CD4-positive, alpha-beta memory T cell (primary cell): ENCODE data around the gene CDC42BPG. TPM values are rescaled to one million over a fixed set of nuclear protein-coding genes. Genes with fewer than 3 reads are reported as not detected.
A peak's percentile ranks its signal among the peaks of the same experiment; 100 is the strongest.

Experiments
- CTCF ChIA-PET: fragments of 350-600 bp; sonication (Branson Sonifier 250); formaldehyde crosslinking; loops from one replicate; lab custom pipeline; 2021; ENCODE audit warnings: inconsistent platforms; ENCODE audit not compliant: partially characterized antibody; lab: Charles Lee
- POLR2A ChIA-PET: fragments of 350-600 bp; sonication (Branson Sonifier 250); formaldehyde crosslinking; loops from one replicate; lab custom pipeline; 2021; ENCODE audit not compliant: partially characterized antibody; lab: Charles Lee
- DNase-seq, 5 donors: peaks; one replicate each; pipeline versions ENCODE4 v3.0.0 to v3.0.0-alpha.2; 2020 to 2022; ENCODE audit warnings: mixed read lengths in 1 of 5
- H3K27ac ChIP-seq: one replicate; pipeline ENCODE4 v1.7.0; 2013; ENCODE audit warnings: low read depth, low read length
- H3K27me3 ChIP-seq: 2 replicates; pipeline ENCODE4 v1.7.0; 2013; ENCODE audit warnings: mild to moderate bottlenecking, low read length, moderate library complexity; ENCODE audit not compliant: insufficient read depth
- H3K36me3 ChIP-seq: 2 replicates; pipeline ENCODE4 v1.7.0; 2013; ENCODE audit warnings: mild to moderate bottlenecking, low read length, moderate library complexity; ENCODE audit not compliant: insufficient read depth
- H3K4me1 ChIP-seq: 2 replicates; pipeline ENCODE4 v1.7.0; 2013; ENCODE audit warnings: mild to moderate bottlenecking, low read length, moderate library complexity; ENCODE audit not compliant: insufficient read depth
- H3K4me3 ChIP-seq, 2 donors: one replicate each; pipeline ENCODE4 v1.7.0; 2013; ENCODE audit warnings: low read length in 2 of 2, mild to moderate bottlenecking in 1 of 2
- H3K9me3 ChIP-seq, 2 donors: one replicate each; pipeline ENCODE4 v1.7.0; 2013; ENCODE audit warnings: low read length in 2 of 2, control low read depth in 1 of 2; ENCODE audit not compliant: control insufficient read depth in 1 of 2
- H3K27ac Mint-ChIP-seq, 7 donors: one replicate each; pipeline ENCODE4 v1.8.0; 2020 to 2021; ENCODE audit warnings: mixed read lengths in 7 of 7, mild to moderate bottlenecking in 6 of 7, inconsistent platforms in 3 of 7, moderate library complexity in 3 of 7
- H3K27me3 Mint-ChIP-seq, 2 donors: one replicate each; pipeline ENCODE4 v1.8.0; 2020 to 2021; ENCODE audit warnings: mixed read lengths in 2 of 2
- H3K36me3 Mint-ChIP-seq, 2 donors: one replicate each; pipeline ENCODE4 v1.8.0; 2020 to 2021; ENCODE audit warnings: mixed read lengths in 2 of 2, inconsistent platforms in 1 of 2, mild to moderate bottlenecking in 1 of 2
- H3K4me1 Mint-ChIP-seq, 4 donors: one replicate each; pipeline ENCODE4 v1.8.0; 2020 to 2021; ENCODE audit warnings: mixed read lengths in 4 of 4, mild to moderate bottlenecking in 1 of 4
- H3K4me3 Mint-ChIP-seq, 8 donors: one replicate each; pipeline ENCODE4 v1.8.0; 2020 to 2021; ENCODE audit warnings: mixed read lengths in 8 of 8, mild to moderate bottlenecking in 7 of 8, moderate library complexity in 6 of 8, inconsistent platforms in 3 of 8
- H3K9me3 Mint-ChIP-seq, 8 donors: one replicate each; pipeline ENCODE4 v1.8.0; 2020 to 2021; ENCODE audit warnings: mixed read lengths in 8 of 8, mild to moderate bottlenecking in 5 of 8, inconsistent platforms in 3 of 8, moderate library complexity in 1 of 8
- intact Hi-C: fragments of 100-400 bp; cut with micrococcal nuclease; formaldehyde crosslinking; loops from one replicate; pipeline ENCODE4 v1.15.1; 2023
- polyA plus RNA-seq, 2 donors: library from polyadenylated mRNA; unstranded; fragments of 300-500 nt; fragmentation: Illumina TruSeq; gene quantifications; one replicate each; pipeline ENCODE4 v1.2.3, GENCODE V29; 2021
- total RNA-seq, 2 experiments: library from RNA; stranded (reverse); gene quantifications; one replicate each; pipeline ENCODE4 v1.2.3, GENCODE V29; 2021

Gene CDC42BPG
- total and polyA plus RNA-seq, 4 experiments from 2014 or later: 0.62 to 9.0 (median 6.2) TPM; not detected in 1

- peaks cover 33% of the 10 kb centered on the region for H3K36me3 ChIP-seq
- H3K9me3 Mint-ChIP-seq: no peaks in the 10 kb centered on the region
- H3K27me3 Mint-ChIP-seq: no peaks in the 10 kb centered on the region
- H3K27ac ChIP-seq: no peak overlapping the region
- H3K9me3 ChIP-seq: no peaks in the 10 kb centered on the region
- no peak overlapping the region for H3K4me3 ChIP-seq
- ChIA-PET POLR2A (interaction anchor here (0.9 kb wide), 1 partner anchor 10 kb away, joined by 3 read pairs; no protein-coding TSS in a partner anchor), CTCF (interaction anchor here (1.7 to 1.8 kb wide), 2 partner anchors 11 to 20 kb away, joined by 4 read pairs; no protein-coding TSS in a partner anchor)
- H3K27me3 ChIP-seq: no peaks in the 10 kb centered on the region
- H3K4me1 Mint-ChIP-seq: peaks cover 9 to 21% (median 16%) of the 10 kb centered on the region in 4 donors
- H3K4me1 ChIP-seq: peaks cover 9% of the 10 kb centered on the region
- peak overlapping the region in 2 of 7 donors; percentile 22 to 30 for H3K27ac Mint-ChIP-seq
- no peak overlapping the region for H3K4me3 Mint-ChIP-seq
- intact Hi-C loops: no loop called here
- H3K36me3 Mint-ChIP-seq: peaks cover 10 to 57% of the 10 kb centered on the region in 2 donors
- DNase-seq: no peak
Measured at GRCh38 chr11:64792482-64792881, 52.0 kb downstream of the CDC42BPG start.

- no peak overlapping the region for H3K27ac Mint-ChIP-seq
- no peak overlapping the region for H3K4me3 Mint-ChIP-seq
- H3K4me3 ChIP-seq: no peak overlapping the region
- H3K4me1 ChIP-seq: peaks cover 10% of the 10 kb centered on the region
- no peak overlapping the region for H3K27ac ChIP-seq
- no peaks in the 10 kb centered on the region for H3K9me3 Mint-ChIP-seq
- no peaks in the 10 kb centered on the region for H3K27me3 ChIP-seq
- H3K36me3 ChIP-seq: peaks cover 27% of the 10 kb centered on the region
- no peaks in the 10 kb centered on the region for H3K27me3 Mint-ChIP-seq
- ChIA-PET POLR2A (interaction anchor here (1.2 to 1.3 kb wide), 2 partner anchors 11 to 13 kb away, joined by 3 read pairs; partner anchors contain the start of genes MAP4K2 and SF1), CTCF (interaction anchor here (1.5 to 1.8 kb wide), 3 partner anchors 10 to 24 kb away, joined by 3 to 4 read pairs (median 4); no protein-coding TSS in a partner anchor)
- H3K4me1 Mint-ChIP-seq: peaks cover 10 to 22% (median 17%) of the 10 kb centered on the region in 4 donors
- peaks cover 10 to 58% of the 10 kb centered on the region in 2 donors for H3K36me3 Mint-ChIP-seq
- no peaks in the 10 kb centered on the region for H3K9me3 ChIP-seq
- no peak for DNase-seq
- intact Hi-C loops: no loop called here
Measured at GRCh38 chr11:64791781-64792291, 52.6 kb downstream of the CDC42BPG start.

GRCh38 chr11:64790205-64791095 lies 54.0 kb downstream of the CDC42BPG start:
- Histone ChIP-seq H3K27me3 (no peaks in the 10 kb centered on the region), H3K4me1 (peaks cover 10% of the 10 kb centered on the region), H3K36me3 (peaks cover 19% of the 10 kb centered on the region), H3K9me3 (no peaks in the 10 kb centered on the region), H3K4me3 (no peak overlapping the region), H3K27ac (no peak overlapping the region)
- peak overlapping the region in 1 of 7 donors; percentile 79 for H3K27ac Mint-ChIP-seq
- CTCF ChIA-PET: interaction anchor here (1.5 to 1.8 kb wide), 3 partner anchors 9 to 26 kb away, joined by 3 to 4 read pairs (median 4); no protein-coding TSS in a partner anchor
- no peak for DNase-seq
- H3K4me1 Mint-ChIP-seq: peaks cover 10 to 22% (median 16%) of the 10 kb centered on the region in 4 donors
- H3K36me3 Mint-ChIP-seq: peaks cover 6 to 50% of the 10 kb centered on the region in 2 donors
- no peaks in the 10 kb centered on the region for H3K9me3 Mint-ChIP-seq
- POLR2A ChIA-PET: interaction anchor here (1.2 to 2.2 kb wide), 4 partner anchors 12 to 19 kb away, joined by 3 to 15 read pairs (median 4); partner anchors contain the start of genes MAP4K2, MEN1 and SF1
- H3K4me3 Mint-ChIP-seq: no peak overlapping the region
- H3K27me3 Mint-ChIP-seq: no peaks in the 10 kb centered on the region
- intact Hi-C loops: no loop called here

- Histone ChIP-seq H3K4me1 (peaks cover 10% of the 10 kb centered on the region), H3K27ac (no peak overlapping the region), H3K9me3 (no peaks in the 10 kb centered on the region), H3K27me3 (no peaks in the 10 kb centered on the region), H3K36me3 (peaks cover 19% of the 10 kb centered on the region), H3K4me3 (no peak overlapping the region)
- intact Hi-C loops: loop anchor here (5.0 kb wide), 1 partner anchor 223 kb away; the partner anchor contains the start of gene ARL2
- Mint-ChIP-seq H3K9me3 (no peaks in the 10 kb centered on the region), H3K27ac (peak overlapping the region in 2 of 7 donors; percentile 42 to 79), H3K4me3 (no peak overlapping the region), H3K36me3 (peaks cover 4 to 49% of the 10 kb centered on the region in 2 donors), H3K4me1 (peaks cover 7 to 18% (median 12%) of the 10 kb centered on the region in 4 donors), H3K27me3 (no peaks in the 10 kb centered on the region)
- CTCF ChIA-PET: interaction anchor here (0.6 to 3.2 kb wide), 3 partner anchors 13 to 123 kb away, joined by 3 to 12 read pairs (median 3); partner anchors contain the start of gene MAP4K2
- no peak for DNase-seq
- POLR2A ChIA-PET: interaction anchor here (1.2 to 2.3 kb wide), 7 partner anchors 9 to 46 kb away, joined by 4 to 16 read pairs (median 5); partner anchors contain the start of genes MAP4K2, MEN1, RASGRP2 and SF1
Measured at GRCh38 chr11:64789331-64790204, 54.9 kb downstream of the CDC42BPG start.

GRCh38 chr11:64788321-64789215 lies 55.9 kb downstream of the CDC42BPG start:
- H3K27ac Mint-ChIP-seq: no peak overlapping the region
- Histone ChIP-seq H3K27ac (no peak overlapping the region), H3K9me3 (no peaks in the 10 kb centered on the region), H3K4me1 (peaks cover 6% of the 10 kb centered on the region), H3K4me3 (no peak overlapping the region), H3K27me3 (no peaks in the 10 kb centered on the region), H3K36me3 (peaks cover 19% of the 10 kb centered on the region)
- H3K4me1 Mint-ChIP-seq: peaks cover 3 to 8% (median 5%) of the 10 kb centered on the region in 4 donors
- no peak overlapping the region for H3K4me3 Mint-ChIP-seq
- no peak for DNase-seq
- intact Hi-C loops: loop anchor here (5.0 kb wide), 1 partner anchor 224 kb away; the partner anchor contains the start of gene ARL2
- H3K36me3 Mint-ChIP-seq: peaks cover 4 to 42% of the 10 kb centered on the region in 2 donors
- no peaks in the 10 kb centered on the region for H3K9me3 Mint-ChIP-seq
- ChIA-PET POLR2A (interaction anchor here (1.0 to 2.3 kb wide), 12 partner anchors 10 to 46 kb away, joined by 3 to 16 read pairs (median 5); partner anchors contain the start of genes MAP4K2, MEN1, PYGM and RASGRP2), CTCF (interaction anchor here (0.7 to 3.2 kb wide), 7 partner anchors 10 to 97 kb away, joined by 3 to 12 read pairs (median 4); partner anchors contain the start of genes MAP4K2 and SF1)
- no peaks in the 10 kb centered on the region for H3K27me3 Mint-ChIP-seq
